Dermis microvascular lymphatic vessel endothelial cell (primary cell): ENCODE data around the gene MYRIP. TPM values are rescaled to one million over a fixed set of nuclear protein-coding genes. Genes with fewer than 3 reads are reported as not detected.

Source experiments
- DNase-seq, 2 donors: peaks; one replicate each; pipeline versions ENCODE4 v3.0.0 to v3.0.0-alpha.2; 2010; ENCODE audit warnings: low read depth in 2 of 2
- total RNA-seq: library from RNA; depleted of rRNA; stranded (reverse); fragments of >200 nt; gene quantifications from 2 replicates; pipeline ENCODE4 v1.2.1, GENCODE V29; 2014

MYRIP gene
- total RNA-seq, 1 donor from 2014 or later: 5.0 TPM

DNA sequence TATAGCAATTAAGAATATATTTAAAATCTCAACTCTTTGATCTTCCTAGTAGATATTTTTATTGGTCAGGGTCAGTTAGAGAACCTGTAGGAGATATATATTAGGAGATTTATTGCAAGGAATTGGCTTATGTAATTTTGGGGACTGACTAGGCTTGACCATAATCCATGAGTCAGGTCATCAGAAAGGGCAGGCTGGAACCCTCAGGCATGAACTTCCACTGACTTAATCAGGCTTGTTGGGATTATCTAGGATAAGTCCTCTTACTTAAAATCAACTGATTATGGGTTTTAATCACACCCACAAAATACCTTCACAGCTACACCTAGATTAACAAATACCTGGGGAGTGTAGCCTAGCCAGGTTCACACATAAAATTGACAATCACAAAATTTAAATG is 156.1 kb downstream of the MYRIP start:
- no peak for DNase-seq

DNA sequence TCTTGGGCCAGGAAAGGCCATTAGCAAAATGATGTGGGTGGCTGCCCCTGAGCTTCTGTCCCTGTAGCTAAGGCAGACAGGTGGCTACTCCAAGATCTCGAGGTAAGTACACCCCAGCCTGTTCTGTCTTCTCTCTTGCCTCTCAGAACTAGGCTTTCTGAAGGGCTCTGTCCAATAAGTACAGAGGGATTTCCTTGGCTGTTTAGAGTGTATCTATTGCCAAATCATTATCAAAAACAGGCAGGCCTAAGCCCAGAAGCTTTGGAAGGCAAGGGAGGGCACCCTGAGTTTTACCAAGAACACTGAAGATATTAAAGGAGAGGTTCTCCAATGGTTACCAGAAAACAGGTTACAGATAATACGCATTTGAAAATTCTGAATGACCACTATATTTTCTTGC is 156.6 kb downstream of the MYRIP start:
- no peak for DNase-seq

DNA sequence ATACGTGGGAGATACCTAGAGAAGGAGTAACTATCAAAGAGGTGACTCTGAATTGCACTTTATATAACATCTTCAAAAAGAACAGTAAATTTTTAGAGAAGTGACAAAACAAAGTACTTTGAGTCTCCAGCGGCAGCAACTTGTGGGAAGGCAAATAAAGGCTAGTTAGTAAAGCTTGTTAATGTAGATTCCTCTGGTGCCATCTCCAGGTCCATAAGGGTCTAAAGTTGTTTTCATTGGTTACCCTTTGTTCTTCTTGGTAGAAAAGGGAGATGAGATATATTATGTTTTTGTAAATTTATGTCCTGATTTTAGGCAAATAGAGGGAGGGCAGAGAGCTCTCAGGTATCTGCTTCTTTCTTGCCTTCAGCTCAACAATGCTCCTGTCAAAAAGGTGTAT is 161.6 kb downstream of the MYRIP start:
- no peak for DNase-seq

DNA sequence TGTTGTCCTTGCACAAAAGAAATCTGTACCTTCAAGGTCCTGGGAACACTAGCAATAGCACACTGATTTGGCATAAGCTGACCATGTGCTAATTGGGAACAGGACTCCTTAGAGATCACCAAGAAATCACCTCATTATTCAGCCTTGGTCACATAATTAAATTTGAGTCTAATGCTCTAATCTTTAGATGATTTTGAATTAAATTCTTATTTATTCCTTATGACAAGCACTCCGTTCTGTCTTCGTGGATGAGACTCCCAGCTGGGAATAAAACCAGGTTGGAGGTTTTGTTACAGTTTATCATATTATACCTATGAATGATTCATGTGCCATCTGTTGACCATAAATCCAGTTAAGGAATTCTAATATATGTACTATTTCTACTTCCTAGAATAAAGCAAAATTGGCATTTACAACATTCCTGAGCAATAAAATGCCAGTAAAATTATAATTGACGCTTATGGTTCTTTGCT is 162.2 kb downstream of the MYRIP start:
- no peak for DNase-seq

DNA sequence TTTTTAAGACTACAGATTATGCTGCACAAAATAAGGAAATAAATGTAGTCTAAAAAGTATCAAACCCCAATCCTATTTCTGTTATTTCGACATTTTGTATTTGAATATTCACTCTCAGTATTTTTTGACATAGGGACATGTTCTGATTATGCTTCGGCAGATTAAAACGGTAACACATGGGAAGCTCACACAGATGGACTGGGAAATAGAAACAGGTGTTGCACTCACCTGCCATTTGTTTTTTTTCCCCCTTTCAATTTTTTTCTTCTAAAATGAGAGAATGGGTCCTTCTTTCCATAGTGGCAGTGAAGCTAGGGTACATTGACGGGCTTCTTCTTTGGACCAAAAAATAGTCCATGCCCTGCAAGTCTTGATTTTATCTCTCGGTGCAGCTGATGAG is 163.1 kb downstream of the MYRIP start:
- DNase-seq: no peak

DNA sequence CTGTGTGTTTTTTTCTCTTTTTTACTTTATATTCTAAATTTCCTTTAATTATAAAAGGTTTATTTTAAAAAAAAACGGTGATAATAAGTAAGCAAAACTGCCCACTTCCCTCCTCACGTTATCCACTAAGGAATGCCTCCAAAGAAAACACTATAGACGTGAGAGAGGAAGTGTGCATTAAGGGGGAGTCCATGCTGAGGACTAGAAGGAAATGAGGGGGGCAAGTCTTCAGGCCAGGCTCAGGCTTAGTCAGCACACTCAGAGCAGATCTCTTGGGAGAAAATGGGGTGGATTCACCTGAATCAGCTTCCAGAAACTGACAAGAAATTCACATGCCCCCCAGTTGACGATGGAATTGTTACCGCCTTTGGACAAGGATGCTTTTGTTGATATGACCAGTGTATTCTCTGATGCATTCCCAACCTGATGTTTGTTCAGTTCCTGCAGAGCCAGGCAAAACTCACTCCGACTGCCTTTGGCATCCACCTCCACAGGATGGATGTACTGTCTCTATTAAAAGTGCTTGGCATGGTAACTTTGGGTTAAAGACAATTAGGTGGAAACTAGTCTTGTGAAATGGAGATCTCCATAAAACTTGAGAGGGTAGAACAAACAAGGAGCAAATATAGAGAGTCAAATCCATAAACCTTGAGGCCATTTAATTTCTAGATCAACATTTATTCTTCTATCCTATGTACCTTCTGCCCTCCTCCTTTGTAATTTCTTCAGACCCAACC is 167.8 kb downstream of the MYRIP start:
- peak in 1 of 2 donors; percentile 89 for DNase-seq

DNA sequence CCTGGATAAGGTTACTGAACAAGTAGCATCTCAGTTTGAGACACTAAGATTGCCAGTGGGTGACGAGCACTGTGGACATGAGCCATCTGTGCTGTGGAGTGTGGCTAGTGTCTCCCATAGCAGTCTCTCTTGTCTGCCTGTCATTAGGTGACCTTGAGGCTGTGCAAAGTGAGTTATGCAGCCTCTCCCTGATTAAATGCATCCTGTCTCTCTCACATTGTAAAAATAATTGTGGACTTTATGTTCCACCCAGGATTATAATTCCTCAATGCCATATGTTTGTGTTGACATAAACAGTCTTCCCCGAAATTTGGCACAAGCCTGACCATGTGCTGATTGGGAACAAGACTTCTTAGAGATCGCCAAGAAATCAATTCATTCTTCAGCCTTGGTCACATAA is 168.9 kb downstream of the MYRIP start:
- DNase-seq: no peak

DNA sequence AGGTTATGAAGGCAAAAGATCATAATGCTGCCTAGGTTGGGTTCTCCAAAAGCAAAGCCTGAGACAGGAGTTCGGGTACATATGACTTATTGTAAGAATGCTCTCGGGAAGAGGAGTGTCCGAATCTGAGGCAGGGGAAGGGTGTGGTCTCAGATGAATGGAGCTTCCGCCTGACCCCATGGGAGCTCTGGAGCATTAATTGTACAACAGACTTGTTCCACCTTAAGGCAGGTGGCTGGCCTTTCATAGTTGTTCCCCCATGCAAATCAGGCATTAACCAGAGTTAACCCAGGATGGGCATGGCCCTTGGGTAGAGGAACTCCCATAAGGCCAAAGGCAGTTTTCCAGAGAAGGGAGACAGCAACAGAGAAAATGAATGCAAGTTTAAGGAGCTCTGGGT is 170.6 kb downstream of the MYRIP start:
- DNase-seq: no peak

DNA sequence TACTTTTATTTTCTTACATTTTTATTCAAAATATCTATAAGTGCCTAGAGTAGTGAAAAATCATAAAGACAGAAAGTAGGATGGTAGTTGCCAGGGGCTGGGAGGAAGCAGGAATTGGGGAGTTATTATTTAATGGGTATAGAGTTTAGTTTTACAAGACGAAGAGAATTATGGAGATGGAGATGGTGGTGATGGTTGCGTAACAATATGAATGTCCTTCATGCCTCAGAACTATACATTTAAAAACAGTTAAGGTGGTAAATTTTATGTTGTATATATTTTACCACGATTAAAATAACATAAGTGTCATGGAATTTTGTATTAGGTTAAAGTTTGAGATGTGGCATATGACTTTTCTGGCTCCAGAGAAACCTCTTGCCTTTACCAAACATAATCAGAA is 171.4 kb downstream of the MYRIP start:
- DNase-seq: no peak

DNA sequence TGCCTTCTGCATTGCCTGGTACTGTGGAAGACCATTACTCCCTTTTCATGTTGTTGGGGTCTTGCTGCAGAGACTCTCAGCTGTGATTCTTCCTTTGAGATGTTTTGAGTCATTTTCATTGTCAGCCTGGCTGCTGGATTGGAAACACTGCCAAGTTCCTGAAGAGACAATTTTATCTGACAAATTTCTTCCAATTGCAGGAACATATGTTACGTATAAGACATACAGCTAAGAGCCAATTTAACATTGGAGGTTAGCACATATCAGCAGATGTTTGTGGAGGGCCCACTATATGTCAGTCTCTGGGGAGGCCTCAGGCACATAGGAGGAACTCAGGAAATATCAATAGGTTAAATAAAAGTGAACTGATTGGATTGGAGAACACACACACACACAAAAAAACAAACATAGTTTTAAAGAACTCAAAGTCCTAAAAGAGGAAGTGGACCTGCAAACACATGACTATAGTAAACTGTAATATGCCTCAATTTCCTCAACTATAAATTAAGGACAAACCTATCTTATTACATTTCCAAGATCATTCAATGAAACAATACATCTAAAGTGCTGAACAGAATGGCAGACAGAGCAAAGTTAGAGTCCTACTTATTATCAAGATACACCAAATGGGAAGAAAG is 172.3 kb downstream of the MYRIP start:
- DNase-seq: peak in 1 of 2 donors; percentile 21

DNA sequence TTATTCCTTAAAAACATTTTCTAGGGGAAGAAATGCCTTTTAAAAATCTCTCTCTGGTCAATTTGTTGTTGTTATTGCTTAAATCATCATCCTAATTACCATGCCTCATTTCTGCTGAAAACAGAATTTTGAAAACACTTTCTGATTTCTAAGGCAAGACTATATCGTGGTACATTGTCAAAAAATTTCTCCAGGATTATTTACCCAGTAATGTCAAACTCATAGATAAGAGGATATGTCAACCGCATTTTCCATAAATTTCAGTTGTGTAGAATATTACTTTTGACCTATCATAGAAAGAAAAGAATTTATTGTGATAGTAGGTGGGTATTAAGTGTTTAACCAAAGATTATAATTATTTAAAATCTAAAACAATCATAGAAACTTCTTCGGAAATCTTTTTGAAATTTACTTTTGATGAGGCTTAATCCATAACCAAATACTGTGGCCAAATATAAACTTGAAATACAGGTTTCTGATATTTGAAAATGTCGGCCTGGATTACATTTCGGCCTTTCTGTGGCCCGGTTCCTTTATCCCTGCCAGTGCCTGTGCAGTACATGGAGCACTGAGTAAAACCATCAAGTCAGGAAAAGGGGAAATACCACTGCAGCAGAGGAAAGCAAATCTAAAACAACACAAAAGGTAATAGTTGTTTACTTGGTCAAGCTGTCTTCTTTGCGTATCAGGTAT is 173.4 kb downstream of the MYRIP start:
- no peak for DNase-seq

DNA sequence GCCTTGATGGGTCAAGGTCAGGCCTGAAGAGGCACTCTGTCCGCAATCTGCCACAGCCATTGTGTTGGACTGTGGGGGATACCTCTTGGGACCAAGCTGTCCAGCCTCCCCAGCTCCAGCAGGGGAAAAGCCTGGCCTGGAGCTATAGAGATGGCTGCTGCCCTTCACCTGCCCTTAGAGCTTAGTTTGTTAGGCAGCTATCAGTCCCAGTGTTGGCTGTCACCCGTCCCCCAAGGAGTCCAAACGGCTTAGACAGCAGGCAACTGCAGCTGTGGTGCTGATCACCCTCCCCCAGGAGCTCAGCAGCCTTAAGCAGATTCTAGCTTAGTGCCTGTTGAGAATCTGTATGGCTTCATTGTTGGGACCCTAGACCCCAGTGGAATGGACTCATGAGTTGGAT is 180.3 kb downstream of the MYRIP start:
- DNase-seq: no peak

DNA sequence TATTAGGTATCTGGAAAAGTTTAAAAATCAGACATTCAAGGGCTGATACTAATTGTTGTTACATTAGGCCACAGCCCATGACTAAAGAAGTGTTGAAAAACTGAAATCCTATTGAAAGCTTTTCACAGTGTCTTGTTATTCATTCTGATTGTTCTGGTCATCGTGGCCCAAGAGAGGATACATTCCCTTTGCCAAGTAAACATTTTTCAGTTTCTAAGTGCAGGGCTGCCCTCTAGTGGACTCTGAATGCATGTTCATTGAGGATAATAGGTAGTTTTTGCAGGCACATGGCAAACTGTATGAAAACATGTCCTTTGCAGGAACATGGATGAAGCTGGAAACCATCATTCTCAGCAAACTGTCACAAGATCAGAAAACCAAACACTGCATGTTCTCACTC is 181.1 kb downstream of the MYRIP start:
- DNase-seq: peak; percentile 40 to 75

DNA sequence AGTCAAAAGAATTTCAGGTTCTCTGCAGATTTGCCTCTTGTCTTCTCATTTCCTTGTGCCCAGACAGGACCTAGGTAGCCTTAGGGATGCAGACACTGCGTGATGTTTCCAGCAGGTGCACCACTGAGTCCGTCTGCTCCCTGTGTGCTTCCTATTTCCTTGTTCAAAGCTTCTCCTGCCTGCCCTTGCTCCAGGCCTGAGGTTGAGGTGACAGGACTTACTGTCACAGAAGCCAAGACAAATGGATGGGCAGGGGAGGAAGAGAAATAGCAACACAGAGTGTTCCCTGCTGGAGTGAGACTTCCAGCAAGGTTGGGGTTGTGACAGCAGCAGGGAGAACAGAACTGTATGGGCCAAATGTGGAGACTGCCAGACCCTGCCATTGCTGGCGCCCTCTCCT is 199.4 kb downstream of the MYRIP start:
- DNase-seq: no peak

DNA sequence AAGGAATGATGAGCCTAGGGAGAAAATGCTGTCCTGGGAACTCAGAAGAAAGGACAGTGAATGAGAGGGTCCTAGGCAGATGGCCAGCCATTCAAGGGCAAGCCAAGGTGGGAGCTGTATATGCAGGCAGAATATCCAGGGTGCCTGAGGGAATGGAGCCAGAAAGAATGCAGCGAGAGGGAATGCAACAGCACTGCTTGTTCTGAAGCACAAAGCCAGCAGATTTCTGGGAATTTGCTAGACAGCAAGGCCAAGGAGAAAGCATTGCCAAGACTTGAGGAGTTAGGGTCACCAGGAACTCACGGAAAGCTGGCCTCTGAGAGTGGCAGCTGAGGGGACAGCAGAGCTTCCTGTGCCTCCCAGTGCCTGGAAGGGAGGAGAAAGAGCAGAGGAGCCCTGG is 200.6 kb downstream of the MYRIP start:
- DNase-seq: no peak

DNA sequence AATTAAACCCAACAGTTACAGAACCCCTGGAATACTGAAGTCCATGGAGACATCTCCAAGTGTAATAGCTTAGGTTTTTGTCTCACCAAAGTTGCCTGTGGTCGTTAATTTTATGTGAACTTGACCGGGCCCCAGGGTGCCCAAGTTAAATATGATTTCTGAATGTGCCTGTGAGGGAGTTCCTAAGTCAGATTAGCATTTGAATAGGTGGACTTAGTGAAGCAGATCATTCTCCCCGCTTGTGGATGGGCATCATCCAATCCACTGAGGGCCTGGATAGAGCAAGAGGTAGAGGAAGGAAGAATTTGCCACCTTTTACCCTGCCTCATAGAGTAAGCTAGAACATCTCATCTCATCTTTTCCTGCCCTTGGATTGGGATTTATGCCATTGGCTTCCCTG is 203.0 kb downstream of the MYRIP start:
- DNase-seq: no peak

DNA sequence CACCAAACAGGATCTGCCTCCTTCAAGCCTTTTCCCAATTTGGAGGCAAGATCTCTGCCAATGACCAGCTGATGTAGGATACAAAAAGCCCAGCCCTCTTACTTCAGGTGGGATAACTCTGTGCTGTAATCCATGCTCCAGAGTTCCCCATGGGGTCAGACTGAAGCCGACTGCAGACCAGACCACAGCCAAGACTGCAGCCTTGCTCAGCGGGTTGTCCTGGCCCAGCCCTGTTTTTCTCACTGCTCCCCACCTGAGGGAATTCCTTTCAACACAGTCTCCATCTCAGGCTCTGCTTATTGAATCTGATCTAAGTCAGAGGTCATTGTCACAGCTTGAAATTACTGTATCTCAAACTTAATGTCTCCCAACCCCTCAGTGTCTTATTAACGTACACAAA is 207.0 kb downstream of the MYRIP start:
- DNase-seq: no peak

DNA sequence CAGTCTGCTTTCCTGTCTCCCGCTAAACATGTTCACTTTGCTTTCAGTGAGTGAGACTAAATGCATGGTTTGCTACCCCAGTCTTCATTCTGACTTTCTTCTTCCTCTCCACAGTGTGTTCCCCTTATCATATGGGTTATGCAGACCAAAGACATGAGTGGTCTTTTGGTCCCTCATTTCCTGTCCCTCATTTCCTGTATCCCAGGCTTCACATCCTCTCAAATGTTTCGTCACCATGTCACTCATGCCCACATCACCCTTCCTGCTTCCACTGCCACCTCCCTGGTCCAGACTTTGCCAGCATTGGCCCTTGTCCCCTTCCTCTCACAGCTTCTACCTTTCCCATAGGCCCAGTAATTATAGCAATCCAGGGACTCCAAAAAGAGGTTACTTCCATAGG is 209.0 kb downstream of the MYRIP start:
- no peak for DNase-seq

DNA sequence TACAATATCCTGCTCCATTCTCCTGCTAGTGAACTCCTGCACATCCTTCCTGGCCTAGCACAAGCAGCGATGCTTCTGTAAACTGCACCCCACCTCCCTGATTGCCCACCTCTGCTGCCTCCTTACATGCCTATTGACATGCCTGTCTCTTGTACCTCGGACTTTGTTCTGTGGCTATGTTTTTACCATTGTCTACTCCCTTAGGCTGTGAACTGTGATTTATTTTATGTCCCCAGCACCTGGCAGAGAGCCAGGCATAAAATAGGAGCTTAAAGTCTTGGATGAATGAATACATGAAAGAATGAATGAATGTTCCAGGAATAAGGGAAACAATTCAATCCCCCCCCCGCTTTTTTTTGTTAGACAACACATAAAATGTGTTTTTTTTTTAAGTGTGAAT is 210.0 kb downstream of the MYRIP start:
- DNase-seq: no peak

DNA sequence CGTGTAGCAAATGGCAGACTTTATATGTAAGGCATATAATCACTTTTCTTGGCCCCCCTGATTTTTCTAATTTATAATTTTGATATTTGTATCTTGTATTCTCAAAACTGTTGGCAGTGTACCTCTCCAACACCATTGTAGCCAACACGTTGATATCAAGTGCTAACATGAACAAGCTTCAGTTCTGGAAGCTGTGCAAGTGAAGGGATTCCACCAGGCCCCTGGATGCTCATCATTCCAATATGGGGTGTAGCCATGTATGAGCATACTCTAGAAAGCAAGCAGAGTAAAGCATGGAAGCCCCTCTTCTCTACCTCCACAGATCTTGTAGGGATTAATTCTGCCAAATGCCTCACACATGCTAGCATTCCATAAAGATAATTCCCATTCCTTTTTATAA is 211.3 kb downstream of the MYRIP start:
- DNase-seq: no peak

DNA sequence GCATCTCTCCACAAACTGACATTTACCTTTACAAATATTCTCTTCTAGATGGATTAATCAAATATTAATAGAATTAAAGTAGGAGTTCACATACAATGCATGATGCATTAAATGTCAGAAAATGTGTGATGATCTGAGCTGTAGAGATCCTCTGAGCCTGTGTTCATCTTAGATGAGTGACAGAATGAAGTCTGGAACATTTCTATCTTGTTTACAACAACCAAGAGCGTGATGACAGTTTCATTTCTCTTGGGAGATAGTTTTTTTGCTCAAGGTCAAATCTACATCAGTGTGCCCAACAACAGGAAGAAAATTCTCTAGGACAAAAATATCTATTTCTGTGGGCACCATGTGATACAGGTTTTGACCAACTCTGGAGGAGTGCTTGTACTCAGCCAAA is 211.9 kb downstream of the MYRIP start:
- no peak for DNase-seq

DNA sequence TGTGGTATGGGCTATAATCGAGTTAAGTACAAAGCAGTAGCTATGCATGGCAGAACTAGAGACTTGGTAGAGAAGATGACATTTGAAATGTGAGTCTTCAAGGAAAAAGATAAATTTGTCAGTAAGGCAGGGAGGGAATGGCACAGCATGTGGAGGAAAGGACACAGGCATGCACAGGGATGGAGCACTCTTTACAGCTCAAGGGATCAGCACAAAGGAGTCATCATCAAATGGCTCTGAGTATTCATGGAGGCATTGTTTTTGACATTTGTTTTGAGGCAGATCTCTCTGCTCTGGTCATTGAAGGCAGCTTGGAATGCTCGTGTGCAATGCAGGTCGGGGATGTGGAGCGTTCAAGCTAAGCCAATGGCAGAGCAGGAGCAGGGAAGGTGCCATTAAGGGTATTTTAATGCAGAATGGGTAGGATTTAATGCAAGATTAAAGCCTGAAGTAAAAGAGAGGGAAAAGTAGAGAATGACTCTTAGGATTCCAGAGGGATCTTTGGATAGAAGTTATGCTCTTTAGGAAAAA is 213.0 kb downstream of the MYRIP start:
- no peak for DNase-seq

DNA sequence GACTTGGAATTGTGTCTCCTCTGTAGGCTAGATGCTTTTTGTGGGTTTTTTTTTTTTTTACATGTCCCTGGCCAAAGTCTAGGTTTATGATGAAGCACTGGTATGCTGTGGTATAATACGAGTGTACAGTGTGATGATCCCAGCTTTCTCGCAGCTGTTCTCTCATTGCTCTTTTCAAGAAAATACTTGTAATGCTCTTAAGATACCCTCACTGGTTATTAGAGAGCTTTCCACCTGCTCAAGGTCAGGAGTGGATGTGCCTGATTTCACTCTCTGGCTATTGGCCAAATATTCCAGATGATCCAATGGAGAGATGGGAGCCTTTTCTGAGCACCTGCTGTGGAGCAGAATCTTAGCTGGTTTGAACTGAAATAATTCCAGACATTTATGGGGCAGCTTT is 215.1 kb downstream of the MYRIP start:
- no peak for DNase-seq
